Stomach smooth muscle (tissue), 2 donors: Measurements from ENCODE around the gene NDUFA7.
"Not testable (repeated sequence)": the region's sequence is repeated elsewhere in the genome, so short reads cannot be mapped to it uniquely, and the experiment has no call there.

Source experiments
- H3K27ac ChIP-seq: one replicate; pipeline ENCODE4 v1.7.0; 2013; ENCODE audit warnings: mild to moderate bottlenecking, low read length, inconsistent platforms
- H3K27me3 ChIP-seq, 2 donors: one replicate each; pipeline ENCODE4 v1.7.0; 2013; ENCODE audit warnings: low read length in 2 of 2; ENCODE audit not compliant: insufficient read depth in 2 of 2, control insufficient read depth in 1 of 2
- H3K36me3 ChIP-seq, 2 donors: one replicate each; pipeline ENCODE4 v1.7.0; 2013; ENCODE audit warnings: low read length in 2 of 2; ENCODE audit not compliant: control insufficient read depth in 2 of 2, insufficient read depth in 2 of 2
- H3K4me1 ChIP-seq: one replicate; pipeline ENCODE4 v1.7.0; 2013; ENCODE audit warnings: low read length; ENCODE audit not compliant: control insufficient read depth, insufficient read depth
- H3K4me3 ChIP-seq, 2 donors: one replicate each; pipeline ENCODE4 v1.7.0; 2013; ENCODE audit warnings: low read length in 2 of 2
- H3K9ac ChIP-seq, 2 donors: one replicate each; pipeline ENCODE4 v1.7.0; 2013; ENCODE audit warnings: low read length in 2 of 2, mild to moderate bottlenecking in 1 of 2
- H3K9me3 ChIP-seq, 2 donors: one replicate each; pipeline ENCODE4 v1.7.0; 2013; ENCODE audit warnings: low read length in 2 of 2; ENCODE audit not compliant: control insufficient read depth in 2 of 2
- donor health status: healthy.
- donor health status: Pancreatic carcinoma.

The NDUFA7 gene

DNA sequence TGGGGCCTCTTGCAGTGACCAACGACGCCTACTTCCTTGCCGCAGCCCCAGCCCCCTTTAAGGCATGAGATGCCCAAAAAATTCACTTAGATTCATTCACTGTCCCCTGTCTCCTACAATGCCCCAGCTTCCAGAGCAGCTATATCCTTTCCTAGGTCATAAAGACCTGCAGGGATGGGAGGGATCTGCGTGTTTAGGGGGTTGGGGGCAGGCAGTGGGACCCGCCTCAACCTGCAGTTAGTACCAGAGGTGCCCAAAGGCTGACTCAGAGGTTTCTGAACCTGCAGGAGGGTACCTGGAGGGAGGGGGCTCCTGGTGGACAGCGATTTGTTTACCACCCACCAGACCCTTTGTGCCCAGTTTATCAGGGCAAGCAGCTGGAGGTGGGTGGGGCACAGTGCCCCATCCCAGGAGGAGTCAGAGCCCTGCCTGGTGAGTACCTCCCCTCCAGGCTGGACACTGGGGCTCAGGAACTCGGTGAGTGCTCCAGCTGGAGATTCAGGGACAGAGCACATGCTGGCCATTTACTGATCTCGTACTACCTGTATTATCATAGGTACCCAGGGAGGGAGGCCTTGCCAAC, 10.2 kb upstream of the NDUFA7 start:
- peaks cover 19% of the 10 kb centered on the region for H3K4me1 ChIP-seq
- H3K9me3 ChIP-seq, result no peaks in the 10 kb centered on the region
- H3K4me3 ChIP-seq, result no peak overlapping the region
- peaks cover 15 to 32% of the 10 kb centered on the region in 2 donors for H3K27me3 ChIP-seq
- H3K9ac ChIP-seq, result no peak overlapping the region
- no peak overlapping the region for H3K27ac ChIP-seq
- peaks cover 0 to 2% of the 10 kb centered on the region in 2 donors for H3K36me3 ChIP-seq

GRCh38 chr19:8329996-8330395, 8.8 kb upstream of the NDUFA7 start:
- Histone ChIP-seq H3K27ac (no peak overlapping the region), H3K9me3 (no peaks in the 10 kb centered on the region), H3K9ac (no peak overlapping the region), H3K36me3 (peaks cover 0 to 2% of the 10 kb centered on the region in 2 donors), H3K4me1 (peaks cover 15% of the 10 kb centered on the region), H3K27me3 (peaks cover 15 to 21% of the 10 kb centered on the region in 2 donors), H3K4me3 (no peak overlapping the region)

DNA sequence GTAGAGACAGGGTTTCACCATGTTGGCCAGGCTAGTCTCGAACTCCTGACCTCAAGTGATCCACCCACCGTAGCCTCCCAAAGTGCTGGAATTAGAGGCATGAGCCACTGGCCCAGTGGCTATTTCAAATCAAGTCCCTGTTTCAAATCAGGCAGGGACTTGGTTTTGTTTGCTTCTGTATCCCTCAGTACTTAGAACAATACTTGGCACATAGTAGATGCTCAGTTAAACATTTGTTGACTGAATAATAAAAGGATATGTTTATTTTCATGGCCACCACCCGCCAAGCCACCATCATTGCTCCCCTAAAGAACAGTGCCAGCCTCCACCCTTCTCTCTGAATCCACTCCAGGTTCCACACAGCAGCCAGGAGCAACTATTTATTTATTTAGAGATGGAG, 4.3 kb upstream of the NDUFA7 start:
- H3K27ac ChIP-seq, result no peak overlapping the region
- no peak overlapping the region for H3K9ac ChIP-seq
- H3K4me1 ChIP-seq, result peaks cover 15% of the 10 kb centered on the region
- H3K9me3 ChIP-seq, result no peaks in the 10 kb centered on the region
- no peak overlapping the region for H3K4me3 ChIP-seq
- H3K36me3 ChIP-seq, result peaks cover 5 to 11% of the 10 kb centered on the region in 2 donors
- no peaks in the 10 kb centered on the region for H3K27me3 ChIP-seq

DNA sequence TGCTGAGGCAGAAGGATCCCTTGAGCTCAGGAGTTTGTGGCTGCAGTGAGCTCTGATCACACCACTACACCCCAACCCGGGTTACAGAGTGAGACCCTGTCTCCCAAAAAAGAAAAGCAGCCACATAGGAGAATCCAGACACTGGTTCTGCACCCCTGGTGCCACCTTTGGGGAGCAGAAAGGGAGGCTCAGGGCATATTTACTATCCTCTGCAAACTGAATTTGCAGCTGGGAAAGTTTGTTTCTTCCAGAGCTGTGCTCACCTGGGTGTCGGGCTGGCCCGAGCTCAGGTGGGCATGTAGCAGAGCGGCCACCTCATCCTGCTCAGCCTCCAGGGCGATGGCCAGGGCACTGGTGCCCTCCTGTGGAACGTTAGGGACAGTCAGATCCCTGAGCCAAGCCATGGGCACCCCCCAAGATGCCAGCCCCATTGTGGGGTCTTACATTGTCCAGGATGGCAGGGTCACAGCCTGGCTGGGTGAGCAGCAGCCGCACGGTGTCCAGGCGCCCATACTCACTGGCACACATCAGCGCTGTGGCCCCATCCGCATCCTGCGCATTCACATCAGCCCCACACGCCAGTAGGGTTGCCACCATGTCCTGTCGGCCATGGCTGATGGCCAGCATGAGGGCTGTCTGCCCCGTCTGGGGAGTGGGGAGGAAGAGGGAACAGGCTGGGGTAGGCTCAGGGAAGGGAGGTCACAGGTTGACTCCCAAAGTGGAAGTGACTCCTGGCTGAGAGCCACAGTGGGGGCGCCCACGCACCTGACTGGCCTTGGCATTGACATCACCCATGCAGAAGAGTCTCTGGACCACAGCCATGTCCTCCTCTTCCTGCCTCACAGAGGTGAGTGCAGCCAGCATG, 3.2 kb upstream of the NDUFA7 start:
- peaks cover 5 to 11% of the 10 kb centered on the region in 2 donors for H3K36me3 ChIP-seq
- no peak overlapping the region for H3K27ac ChIP-seq
- no peaks in the 10 kb centered on the region for H3K27me3 ChIP-seq
- H3K9me3 ChIP-seq, result no peaks in the 10 kb centered on the region
- H3K4me1 ChIP-seq, result peaks cover 22% of the 10 kb centered on the region
- no peak overlapping the region for H3K9ac ChIP-seq
- no peak overlapping the region for H3K4me3 ChIP-seq

- H3K36me3 ChIP-seq, result peaks cover 5 to 11% of the 10 kb centered on the region in 2 donors
- H3K27me3 ChIP-seq, result no peaks in the 10 kb centered on the region
- H3K27ac ChIP-seq, result no peak overlapping the region
- no peak overlapping the region for H3K4me3 ChIP-seq
- peaks cover 22% of the 10 kb centered on the region for H3K4me1 ChIP-seq
- no peak overlapping the region for H3K9ac ChIP-seq
- no peaks in the 10 kb centered on the region for H3K9me3 ChIP-seq
These were observed 2.6 kb upstream of the NDUFA7 start for GRCh38 chr19:8323781-8324185.

DNA sequence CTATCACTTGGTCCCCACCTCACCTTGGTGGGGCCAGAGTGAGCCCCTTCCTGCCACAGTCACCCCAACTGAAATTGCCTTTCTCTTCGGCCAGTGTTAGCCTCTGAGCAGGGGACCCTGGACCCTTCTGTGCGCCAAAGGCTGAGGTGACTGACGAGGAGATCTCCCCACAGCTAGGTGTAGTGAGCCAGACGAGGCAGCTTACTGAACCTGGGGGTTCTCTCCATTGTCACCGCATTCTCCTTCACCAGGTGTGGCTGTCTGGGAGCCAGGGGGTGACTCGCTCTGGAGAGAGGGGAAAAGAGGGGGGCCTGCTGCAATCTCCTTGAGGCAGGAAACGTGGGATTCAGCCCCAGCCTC, 1.4 kb upstream of the NDUFA7 start:
- peaks cover 22% of the 10 kb centered on the region for H3K4me1 ChIP-seq

DNA sequence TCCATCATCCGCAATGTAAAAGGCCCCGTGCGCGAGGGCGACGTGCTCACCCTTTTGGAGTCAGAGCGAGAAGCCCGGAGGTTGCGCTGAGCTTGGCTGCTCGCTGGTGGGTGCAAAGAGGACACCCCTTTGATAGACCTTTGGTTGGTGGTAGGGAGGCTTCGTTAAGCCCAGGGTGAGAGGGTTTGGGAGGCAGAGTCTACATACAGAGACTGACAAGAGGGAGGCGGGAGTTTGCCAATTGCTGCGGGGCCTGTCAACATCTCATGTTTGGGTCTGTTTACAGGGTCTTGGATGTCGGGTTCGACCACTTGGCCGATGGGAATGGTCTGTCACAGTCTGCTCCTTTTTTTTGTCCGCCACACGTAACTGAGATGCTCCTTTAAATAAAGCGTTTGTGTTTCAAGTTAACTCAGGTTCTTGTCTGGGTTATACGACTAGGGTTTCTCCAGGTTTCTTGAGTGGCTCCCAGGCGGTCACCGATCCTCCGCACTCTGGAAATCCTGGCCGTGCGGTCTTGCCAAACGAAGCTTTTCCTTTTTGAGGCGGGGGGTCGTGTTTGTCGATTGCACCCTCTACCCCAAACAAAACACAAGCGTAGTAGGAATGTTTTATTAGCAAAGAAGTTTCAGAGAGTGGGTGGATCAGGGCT, 937 bp upstream of the NDUFA7 start:
- H3K9me3 ChIP-seq, result no peaks in the 10 kb centered on the region
- H3K4me3 ChIP-seq, result peak overlapping the region; percentile 95 to 99
- H3K36me3 ChIP-seq, result peaks cover 5 to 11% of the 10 kb centered on the region in 2 donors
- peak overlapping the region; percentile 97 to 98 for H3K9ac ChIP-seq
- no peaks in the 10 kb centered on the region for H3K27me3 ChIP-seq
- H3K4me1 ChIP-seq, result peaks cover 22% of the 10 kb centered on the region
- H3K27ac ChIP-seq, result peak overlapping the region; percentile 88

More for the DNA sequence above, 1.4 kb upstream of the NDUFA7 start:
- Histone ChIP-seq H3K27me3 (no peaks in the 10 kb centered on the region), H3K36me3 (peaks cover 5 to 11% of the 10 kb centered on the region in 2 donors), H3K9ac (peak overlapping the region; percentile 51 to 98), H3K4me3 (peak overlapping the region; percentile 95 to 99), H3K9me3 (no peaks in the 10 kb centered on the region), H3K27ac (peak overlapping the region; percentile 88)

GRCh38 chr19:8320564-8321066, 560 bp downstream of the NDUFA7 start:
- Histone ChIP-seq H3K9me3 (no peaks in the 10 kb centered on the region), H3K4me3 (peak overlapping the region; percentile 95 to 99), H3K4me1 (peaks cover 22% of the 10 kb centered on the region), H3K27ac (peak overlapping the region; percentile 88), H3K27me3 (no peaks in the 10 kb centered on the region), H3K36me3 (peaks cover 10 to 14% of the 10 kb centered on the region in 2 donors), H3K9ac (peak overlapping the region; percentile 98 to 99)

DNA sequence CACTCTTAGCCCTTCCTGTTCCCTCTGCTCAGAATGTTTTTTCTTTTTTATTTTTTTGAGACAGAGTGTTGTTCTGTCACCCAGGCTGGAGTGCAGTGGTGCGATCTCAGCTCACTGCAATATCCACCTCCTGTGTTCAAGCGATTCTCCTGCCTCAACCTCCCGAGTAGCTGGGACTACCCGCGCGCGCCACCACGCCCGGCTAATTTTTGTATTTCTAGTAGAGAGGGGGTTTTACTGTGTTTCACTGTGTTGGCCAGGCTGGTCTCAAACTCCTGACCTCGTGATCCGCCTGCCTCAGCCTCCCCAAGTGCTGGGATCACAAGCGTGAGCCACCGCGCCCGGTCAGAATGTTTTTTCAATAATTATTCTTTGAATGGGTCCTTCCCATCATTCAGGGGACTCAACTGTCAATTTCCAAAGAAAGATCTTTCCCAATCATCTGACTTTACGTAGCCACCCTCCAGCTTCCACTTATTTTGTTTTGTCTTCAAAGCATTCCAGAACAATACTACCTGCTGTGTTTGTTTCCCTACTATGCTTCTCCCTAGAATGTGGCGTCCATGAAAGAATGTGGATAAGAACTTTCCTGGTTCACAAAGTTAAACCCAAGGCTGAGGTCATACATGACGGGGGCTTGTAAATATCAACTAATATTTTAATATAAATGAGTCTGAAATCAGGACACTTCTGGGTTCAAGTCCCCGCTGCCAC, 1.2 kb downstream of the NDUFA7 start:
- Histone ChIP-seq H3K36me3 (peaks cover 13 to 18% of the 10 kb centered on the region in 2 donors), H3K9me3 (no peaks in the 10 kb centered on the region), H3K27ac (no peak overlapping the region), H3K4me1 (peaks cover 22% of the 10 kb centered on the region), H3K9ac (peak overlapping the region; percentile 98 to 99), H3K4me3 (peak overlapping the region; percentile 95 to 99), H3K27me3 (no peaks in the 10 kb centered on the region)

GRCh38 chr19:8318835-8319234, 2.3 kb downstream of the NDUFA7 start:
- not testable (repeated sequence) for H3K27ac ChIP-seq, H3K9ac ChIP-seq, H3K27me3 ChIP-seq, H3K9me3 ChIP-seq, H3K4me3 ChIP-seq
- H3K4me1 ChIP-seq, result peaks cover 22% of the 10 kb centered on the region
- H3K36me3 ChIP-seq, result peaks cover 15 to 25% of the 10 kb centered on the region in 2 donors
